Measurements from ENCODE around the gene STARD8. TPM values are rescaled to one million over a fixed set of nuclear protein-coding genes. Genes with fewer than 3 reads are reported as not detected.
"Not testable (repeated sequence)": the region's sequence is repeated elsewhere in the genome, so short reads cannot be mapped to it uniquely, and the experiment has no call there.

STARD8 gene
- total RNA-seq, 1 experiment from 2014 or later: 0.11 TPM

DNA sequence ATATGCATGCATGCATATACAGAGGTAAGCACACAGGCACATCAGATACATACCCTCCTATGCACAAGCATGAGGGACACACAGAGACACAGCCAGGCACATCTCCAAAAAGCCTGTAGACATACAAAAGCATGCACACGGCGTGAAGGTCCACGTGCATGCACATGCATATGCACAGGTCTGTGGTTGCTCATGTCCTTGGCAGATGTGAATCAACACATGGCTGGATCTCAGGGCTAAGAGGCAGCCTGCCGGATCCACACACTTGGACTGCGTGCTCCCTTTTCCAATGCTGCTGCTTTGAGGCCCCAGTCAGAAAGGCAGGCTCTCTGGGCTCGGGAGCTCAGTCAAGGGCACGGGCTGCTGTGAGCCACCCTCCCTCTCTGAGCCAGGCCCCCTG lies 3.6 kb downstream of the STARD8 start:
- Histone ChIP-seq H3K4me3 (ENCODE audit: low read depth, low read length, poor library complexity, severe bottlenecking) (no peak overlapping the region), H3K36me3 (ENCODE audit: insufficient read depth, low read length, poor library complexity, severe bottlenecking) (no peaks in the 10 kb centered on the region), H3K4me1 (ENCODE audit: insufficient read depth, low read length, poor library complexity, severe bottlenecking) (no peaks in the 10 kb centered on the region), H3K9me3 (ENCODE audit: low read depth, low read length, poor library complexity, severe bottlenecking) (no peaks in the 10 kb centered on the region), H3K27ac (ENCODE audit: low read depth, low read length, poor library complexity, severe bottlenecking) (no peak overlapping the region), H3K27me3 (replicated peaks; ENCODE audit: insufficient read depth, low read depth, low read length, poor library complexity) (no peaks in the 10 kb centered on the region)
- ChIA-PET POLR2A (ENCODE audit: low non-redundant PET) (no interaction called here), CTCF (no interaction called here)
- intact Hi-C loops (cut with micrococcal nuclease; ENCODE audit: unreplicated experiment): no loop called here
- BruUV-seq (replicated peaks): no TSS peak
- no peak for TF ChIP-seq EZH2 (IDR thresholded peaks at IDR 0.05; ENCODE audit: borderline replicate concordance, low read depth, low read length, poor library complexity, severe bottlenecking)
- TF ChIP-seq, protein P1, sequence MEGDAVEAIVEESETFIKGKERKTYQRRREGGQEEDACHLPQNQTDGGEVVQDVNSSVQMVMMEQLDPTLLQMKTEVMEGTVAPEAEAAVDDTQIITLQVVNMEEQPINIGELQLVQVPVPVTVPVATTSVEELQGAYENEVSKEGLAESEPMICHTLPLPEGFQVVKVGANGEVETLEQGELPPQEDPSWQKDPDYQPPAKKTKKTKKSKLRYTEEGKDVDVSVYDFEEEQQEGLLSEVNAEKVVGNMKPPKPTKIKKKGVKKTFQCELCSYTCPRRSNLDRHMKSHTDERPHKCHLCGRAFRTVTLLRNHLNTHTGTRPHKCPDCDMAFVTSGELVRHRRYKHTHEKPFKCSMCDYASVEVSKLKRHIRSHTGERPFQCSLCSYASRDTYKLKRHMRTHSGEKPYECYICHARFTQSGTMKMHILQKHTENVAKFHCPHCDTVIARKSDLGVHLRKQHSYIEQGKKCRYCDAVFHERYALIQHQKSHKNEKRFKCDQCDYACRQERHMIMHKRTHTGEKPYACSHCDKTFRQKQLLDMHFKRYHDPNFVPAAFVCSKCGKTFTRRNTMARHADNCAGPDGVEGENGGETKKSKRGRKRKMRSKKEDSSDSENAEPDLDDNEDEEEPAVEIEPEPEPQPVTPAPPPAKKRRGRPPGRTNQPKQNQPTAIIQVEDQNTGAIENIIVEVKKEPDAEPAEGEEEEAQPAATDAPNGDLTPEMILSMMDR (conservative IDR thresholded peaks at IDR 0.05; ENCODE audit: low read depth, low read length): no peak
- DNase-seq (ENCODE audit: low spot score): no peak

DNA sequence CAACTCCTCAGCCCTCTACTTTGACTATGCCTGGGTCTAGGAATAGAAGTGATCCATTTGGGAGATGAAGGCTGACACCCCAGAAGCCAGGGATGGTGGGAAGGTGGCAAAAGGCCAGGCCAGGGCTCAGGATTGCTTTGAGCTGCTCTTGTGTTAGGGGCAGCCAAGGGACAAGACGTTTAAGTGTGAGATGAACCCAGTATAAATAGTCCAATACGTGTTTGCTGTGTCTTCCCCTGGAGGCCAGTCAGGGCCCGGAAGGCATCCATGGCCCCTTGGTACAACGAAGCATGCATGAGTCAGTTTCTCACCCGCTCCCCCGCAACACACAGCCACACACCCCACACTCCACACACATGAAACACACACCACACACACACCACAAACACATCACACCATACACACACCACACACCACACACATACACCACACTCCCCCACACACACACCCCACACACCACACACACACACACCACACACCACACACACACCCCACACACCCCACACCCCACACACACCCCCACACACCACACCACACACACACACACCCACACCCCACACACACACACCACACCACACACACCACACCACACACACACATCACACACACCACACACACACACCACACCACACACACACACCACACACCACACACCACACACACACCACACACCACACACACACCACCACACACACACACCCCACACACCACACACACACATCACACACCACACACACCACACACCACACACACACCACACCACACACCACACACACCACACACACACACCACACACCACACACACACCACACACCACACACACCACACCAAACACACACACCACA lies 5.1 kb downstream of the STARD8 start:
- no peaks in the 10 kb centered on the region for H3K4me1 ChIP-seq (ENCODE audit: insufficient read depth, low read length, poor library complexity, severe bottlenecking)
- no peak overlapping the region for H3K27ac ChIP-seq (ENCODE audit: low read depth, low read length, poor library complexity, severe bottlenecking)
- intact Hi-C loops (cut with micrococcal nuclease; ENCODE audit: unreplicated experiment): no loop called here
- CTCF ChIA-PET: no interaction called here
- peak; percentile 14 for DNase-seq (ENCODE audit: low spot score)
- POLR2A ChIA-PET (ENCODE audit: low non-redundant PET): no interaction called here
- H3K27me3 ChIP-seq (replicated peaks; ENCODE audit: insufficient read depth, low read depth, low read length, poor library complexity): no peaks in the 10 kb centered on the region
- H3K4me3 ChIP-seq (ENCODE audit: low read depth, low read length, poor library complexity, severe bottlenecking): no peak overlapping the region
- H3K9me3 ChIP-seq (ENCODE audit: low read depth, low read length, poor library complexity, severe bottlenecking): no peaks in the 10 kb centered on the region
- TF ChIP-seq EZH2 (IDR thresholded peaks at IDR 0.05; ENCODE audit: borderline replicate concordance, low read depth, low read length, poor library complexity, severe bottlenecking): no peak
- TF ChIP-seq, protein P1 (conservative IDR thresholded peaks at IDR 0.05; ENCODE audit: low read depth, low read length): no peak
- H3K36me3 ChIP-seq (ENCODE audit: insufficient read depth, low read length, poor library complexity, severe bottlenecking): no peaks in the 10 kb centered on the region
- no TSS peak for BruUV-seq (replicated peaks)

DNA sequence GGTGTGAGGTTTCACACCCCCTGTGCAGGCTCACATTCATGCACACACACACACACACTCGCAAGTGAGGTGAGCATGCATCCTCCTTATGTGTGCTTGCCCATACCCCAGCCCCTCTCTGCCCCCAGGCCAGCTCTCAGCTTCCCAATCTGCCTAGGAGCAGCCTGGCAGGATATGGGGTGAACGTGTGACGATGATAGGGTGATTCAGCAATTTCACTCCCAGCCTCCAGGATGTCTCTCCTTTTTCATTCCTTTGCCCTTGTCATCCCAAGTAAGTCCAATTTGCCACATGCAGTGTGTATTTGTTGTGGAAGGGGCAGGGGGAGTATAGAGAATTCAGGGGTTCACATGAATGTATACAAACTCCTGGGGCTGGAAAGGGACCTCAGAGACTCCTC lies 7.2 kb downstream of the STARD8 start:
- Histone ChIP-seq H3K27ac (ENCODE audit: low read depth, low read length, poor library complexity, severe bottlenecking) (no peak overlapping the region), H3K9me3 (ENCODE audit: low read depth, low read length, poor library complexity, severe bottlenecking) (no peaks in the 10 kb centered on the region), H3K4me1 (ENCODE audit: insufficient read depth, low read length, poor library complexity, severe bottlenecking) (no peaks in the 10 kb centered on the region), H3K27me3 (replicated peaks; ENCODE audit: insufficient read depth, low read depth, low read length, poor library complexity) (no peaks in the 10 kb centered on the region), H3K36me3 (ENCODE audit: insufficient read depth, low read length, poor library complexity, severe bottlenecking) (no peaks in the 10 kb centered on the region), H3K4me3 (ENCODE audit: low read depth, low read length, poor library complexity, severe bottlenecking) (no peak overlapping the region)
- CTCF ChIA-PET: no interaction called here
- no peak for DNase-seq (ENCODE audit: low spot score)
- POLR2A ChIA-PET (ENCODE audit: low non-redundant PET): no interaction called here
- TF ChIP-seq EZH2 (IDR thresholded peaks at IDR 0.05; ENCODE audit: borderline replicate concordance, low read depth, low read length, poor library complexity, severe bottlenecking): no peak
- TF ChIP-seq, protein P1 (conservative IDR thresholded peaks at IDR 0.05; ENCODE audit: low read depth, low read length): no peak
- intact Hi-C loops (cut with micrococcal nuclease; ENCODE audit: unreplicated experiment): no loop called here
- no TSS peak for BruUV-seq (replicated peaks)

DNA sequence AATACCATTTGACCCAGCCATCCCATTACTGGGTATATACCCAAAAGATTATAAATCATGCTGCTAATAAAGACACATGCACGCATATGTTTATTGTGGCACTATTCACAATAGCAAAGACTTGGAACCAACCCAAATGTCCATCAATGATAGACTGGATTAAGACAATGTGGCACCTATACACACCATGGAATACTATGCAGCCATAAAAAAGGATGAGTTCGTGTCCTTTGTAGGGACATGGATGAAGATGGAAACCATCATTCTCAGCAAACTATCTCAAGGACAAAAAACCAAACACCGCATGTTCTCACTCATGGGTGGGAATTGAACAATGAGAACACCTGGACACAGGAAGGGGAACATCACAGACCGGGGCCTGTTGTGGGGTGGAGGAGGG lies 9.0 kb downstream of the STARD8 start:
- BruUV-seq (replicated peaks); H3K4me1 ChIP-seq (ENCODE audit: insufficient read depth, low read length, poor library complexity, severe bottlenecking); H3K4me3 ChIP-seq (ENCODE audit: low read depth, low read length, poor library complexity, severe bottlenecking); POLR2A ChIA-PET (ENCODE audit: low non-redundant PET); H3K9me3 ChIP-seq (ENCODE audit: low read depth, low read length, poor library complexity, severe bottlenecking); DNase-seq (ENCODE audit: low spot score); H3K27ac ChIP-seq (ENCODE audit: low read depth, low read length, poor library complexity, severe bottlenecking); CTCF ChIA-PET; H3K27me3 ChIP-seq (replicated peaks; ENCODE audit: insufficient read depth, low read depth, low read length, poor library complexity); intact Hi-C loops (cut with micrococcal nuclease; ENCODE audit: unreplicated experiment); H3K36me3 ChIP-seq (ENCODE audit: insufficient read depth, low read length, poor library complexity, severe bottlenecking): not testable (repeated sequence)
